H1 (cell line): ENCODE data around the gene AOC1. TPM values are rescaled to one million over a fixed set of nuclear protein-coding genes. Genes with fewer than 3 reads are reported as not detected.

Experiments
- ATF2 ChIP-seq: IDR thresholded peaks from 2 replicates; pipeline ENCODE4 v1.6.1; 2012; ENCODE audit warnings: low read length, inconsistent platforms
- ATF3 ChIP-seq: IDR thresholded peaks from 2 replicates; pipeline ENCODE4 v1.6.1; 2011; ENCODE audit warnings: low read depth, mild to moderate bottlenecking, low read length; ENCODE audit not compliant: insufficient read depth
- BACH1 ChIP-seq: IDR thresholded peaks from 2 replicates; pipeline ENCODE4 v1.6.1; 2012; ENCODE audit warnings: low read length, improper control_type of control experiment
- CTBP2 ChIP-seq: IDR thresholded peaks from 2 replicates; pipeline ENCODE4 v1.7.0; 2011; ENCODE audit warnings: borderline replicate concordance, mild to moderate bottlenecking, moderate library complexity, mixed read lengths, low read length; ENCODE audit not compliant: insufficient read depth, insufficient read length
- CTCF ChIP-seq, 3 experiments: IDR thresholded peaks; 1 replicate in 2 of 3; 2 replicates in 1 of 3; pipeline versions ENCODE4 v1.5.1 to v1.6.1; 2011; ENCODE audit warnings: low read length in 3 of 3, mild to moderate bottlenecking in 3 of 3, inconsistent platforms in 2 of 3, low read depth in 1 of 3, moderate library complexity in 1 of 3; ENCODE audit not compliant: insufficient read depth in 1 of 3; ENCODE audit errors: control extremely low read depth in 1 of 3
- EGR1 ChIP-seq: IDR thresholded peaks from 2 replicates; pipeline ENCODE4 v1.6.1; 2011; ENCODE audit warnings: low read depth, low read length, borderline replicate concordance
- HDAC2 ChIP-seq, 2 experiments: fragments of 300-600 bp in 1 of 2; sonication (generic) in 1 of 2; IDR thresholded peaks; 2 replicates each; pipeline ENCODE4 v1.6.1; 2011 to 2012; ENCODE audit warnings: low read depth in 2 of 2, low read length in 2 of 2, mild to moderate bottlenecking in 2 of 2, moderate library complexity in 2 of 2, borderline replicate concordance in 1 of 2, inconsistent platforms in 1 of 2
- KDM1A ChIP-seq: fragments of 200-600, 300-600 bp; sonication (generic); IDR thresholded peaks from 2 replicates; pipeline ENCODE4 v1.7.1; 2016; ENCODE audit warnings: mild to moderate bottlenecking, low read length, borderline replicate concordance
- MAFK ChIP-seq: IDR thresholded peaks from 2 replicates; pipeline ENCODE4 v1.6.1; 2012; ENCODE audit warnings: low read depth, mild to moderate bottlenecking, improper control_type of control experiment, low read length
- MAX ChIP-seq: IDR thresholded peaks from 2 replicates; pipeline ENCODE4 v1.6.1; 2012; ENCODE audit warnings: inconsistent platforms
- PHF8 ChIP-seq: fragments of 200-600 bp; sonication (generic); conservative IDR thresholded peaks from 2 replicates; pipeline ENCODE4 v1.7.1; 2012; ENCODE audit warnings: low read depth, mild to moderate bottlenecking, inconsistent platforms, low read length, moderate library complexity
- SIN3A ChIP-seq, 2 experiments: IDR thresholded peaks in 1 of 2; conservative IDR thresholded peaks in 1 of 2; 2 replicates each; pipeline ENCODE4 v1.6.1; 2011 to 2012; ENCODE audit warnings: low read length in 2 of 2, improper control_type of control experiment in 1 of 2, low read depth in 1 of 2, mild to moderate bottlenecking in 1 of 2
- SP2 ChIP-seq: IDR thresholded peaks from 2 replicates; pipeline ENCODE4 v1.6.1; 2012; ENCODE audit warnings: mild to moderate bottlenecking, low read length, inconsistent platforms
- polyA plus RNA-seq, 7 experiments: library from polyadenylated mRNA; depleted of rRNA in 3 of 7; stranded (reverse) in 5 of 7; unstranded in 2 of 7; fragments of >200 nt in 5 of 7; fragments of 200-250 nt in 2 of 7; gene quantifications; 1 replicate in 5 of 7; 2 replicates in 1 of 7; 4 replicates in 1 of 7; pipeline versions ENCODE4 v1.2.1 to v1.2.3, GENCODE V29; 2011 to 2013; ENCODE audit warnings: missing spikeins in 2 of 7, mixed read lengths in 2 of 7
- total RNA-seq: library from RNA; stranded (reverse); fragmentation: NEBNext Ultra II Directional; extraction: Animal tissue kit (Norgen Biotek cat#: 25700); gene quantifications from 2 replicates; pipeline ENCODE4 v1.2.1, GENCODE V29; 2021

Gene AOC1
- total and polyA plus RNA-seq, 2 of the 8 experiments (the other 6 are each of a cell fraction or from before 2014, with no cell fraction given): 0.15 to 0.17 TPM

GRCh38 chr7:150898475-150899011, 46.2 kb downstream of the AOC1 start (continued):
- TF ChIP-seq CTCF (IDR thresholded peaks at IDR 0.05; ENCODE audit: control extremely low read depth in 1 of 3, insufficient read depth in 1 of 3, low read depth in 1 of 3, low read length in 3 of 3): peak; percentile 92 to 97 (median 96)
- TF ChIP-seq SP2: no peak
- TF ChIP-seq MAX: peak; percentile 68
- TF ChIP-seq ATF2: no peak
- TF ChIP-seq SIN3A (conservative IDR thresholded peaks at IDR 0.05 in 1 of 2, IDR thresholded peaks at IDR 0.05 in 1 of 2; ENCODE audit: low read depth in 1 of 2, low read length in 2 of 2): no peak
- peak; percentile 91 for TF ChIP-seq KDM1A
- no peak for TF ChIP-seq EGR1
- TF ChIP-seq ATF3: no peak
- TF ChIP-seq CTBP2: no peak
- TF ChIP-seq BACH1: no peak
- TF ChIP-seq MAFK: no peak
- no peak for TF ChIP-seq PHF8
- peak in 1 of 2 experiments; percentile 70; a peak in 1 of 4 replicates for TF ChIP-seq HDAC2 (IDR thresholded peaks at IDR 0.05; ENCODE audit: borderline replicate concordance in 1 of 2, low read depth in 2 of 2, low read length in 2 of 2)
